Glutamatergic neuron (in vitro differentiated cells): ENCODE measurements around the gene RAI2. TPM values are rescaled to one million over a fixed set of nuclear protein-coding genes. Genes with fewer than 3 reads are reported as not detected.

ENCODE experiments used
- DNase-seq: peaks from one replicate; pipeline ENCODE4 v3.0.0; 2022
- H3K27ac Mint-ChIP-seq: one replicate; pipeline ENCODE4 v1.8.0; 2020; ENCODE audit warnings: mild to moderate bottlenecking, mixed read lengths, inconsistent platforms; ENCODE audit not compliant: unreplicated experiment
- H3K27me3 Mint-ChIP-seq: one replicate; pipeline ENCODE4 v1.8.0; 2020; ENCODE audit warnings: mild to moderate bottlenecking, moderate library complexity, mixed read lengths, inconsistent platforms; ENCODE audit not compliant: unreplicated experiment
- H3K36me3 Mint-ChIP-seq: one replicate; pipeline ENCODE4 v1.8.0; 2020; ENCODE audit warnings: mild to moderate bottlenecking, mixed read lengths, inconsistent platforms; ENCODE audit not compliant: unreplicated experiment
- H3K4me1 Mint-ChIP-seq: one replicate; pipeline ENCODE4 v1.8.0; 2020; ENCODE audit warnings: mild to moderate bottlenecking, low read depth, mixed read lengths, inconsistent platforms; ENCODE audit not compliant: unreplicated experiment
- H3K4me3 Mint-ChIP-seq: one replicate; pipeline ENCODE4 v1.8.0; 2020; ENCODE audit warnings: mild to moderate bottlenecking, mixed read lengths, inconsistent platforms; ENCODE audit not compliant: unreplicated experiment
- H3K9me3 Mint-ChIP-seq: one replicate; pipeline ENCODE4 v1.8.0; 2020; ENCODE audit warnings: mild to moderate bottlenecking, moderate library complexity, mixed read lengths, inconsistent platforms; ENCODE audit not compliant: unreplicated experiment
- total RNA-seq: library from RNA; stranded (reverse); fragmentation: NEBNext Ultra II Directional; extraction: Animal tissue kit (Norgen Biotek cat#: 25700); gene quantifications from one replicate; pipeline ENCODE4 v1.2.1, GENCODE V29; 2021; ENCODE audit not compliant: unreplicated experiment
- TF ChIP-seq, protein P1 (sequence below): fragments of 200-600 bp; sonication (generic); IDR thresholded peaks from one replicate; pipeline ENCODE4 v1.5.0; 2021; ENCODE audit not compliant: partially characterized antibody, unreplicated experiment

RAI2 gene
- total RNA-seq, 1 donor from 2014 or later: 1.4 TPM

DNA sequence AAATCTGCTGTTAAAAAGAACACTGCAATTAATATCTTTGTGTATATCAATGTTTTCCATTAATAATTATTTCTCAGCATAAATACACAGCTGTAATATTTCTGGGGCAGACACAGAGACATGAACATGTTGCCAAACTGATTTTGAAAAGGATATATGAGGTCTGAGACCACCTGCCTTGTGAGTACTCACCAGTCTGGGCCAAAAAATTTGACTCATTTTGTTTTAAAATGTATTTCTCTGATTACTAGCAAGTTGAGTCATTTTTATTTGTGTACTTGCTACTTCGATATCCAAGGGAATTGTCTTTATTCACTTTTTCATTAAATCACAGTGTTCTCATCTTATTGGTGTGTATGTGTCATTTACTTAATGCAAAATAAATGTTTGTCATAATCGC is 8.5 kb upstream of the RAI2 start:
- no peak overlapping the region for H3K4me3 Mint-ChIP-seq
- no peaks in the 10 kb centered on the region for H3K4me1 Mint-ChIP-seq
- no peaks in the 10 kb centered on the region for H3K36me3 Mint-ChIP-seq
- TF ChIP-seq, protein P1, sequence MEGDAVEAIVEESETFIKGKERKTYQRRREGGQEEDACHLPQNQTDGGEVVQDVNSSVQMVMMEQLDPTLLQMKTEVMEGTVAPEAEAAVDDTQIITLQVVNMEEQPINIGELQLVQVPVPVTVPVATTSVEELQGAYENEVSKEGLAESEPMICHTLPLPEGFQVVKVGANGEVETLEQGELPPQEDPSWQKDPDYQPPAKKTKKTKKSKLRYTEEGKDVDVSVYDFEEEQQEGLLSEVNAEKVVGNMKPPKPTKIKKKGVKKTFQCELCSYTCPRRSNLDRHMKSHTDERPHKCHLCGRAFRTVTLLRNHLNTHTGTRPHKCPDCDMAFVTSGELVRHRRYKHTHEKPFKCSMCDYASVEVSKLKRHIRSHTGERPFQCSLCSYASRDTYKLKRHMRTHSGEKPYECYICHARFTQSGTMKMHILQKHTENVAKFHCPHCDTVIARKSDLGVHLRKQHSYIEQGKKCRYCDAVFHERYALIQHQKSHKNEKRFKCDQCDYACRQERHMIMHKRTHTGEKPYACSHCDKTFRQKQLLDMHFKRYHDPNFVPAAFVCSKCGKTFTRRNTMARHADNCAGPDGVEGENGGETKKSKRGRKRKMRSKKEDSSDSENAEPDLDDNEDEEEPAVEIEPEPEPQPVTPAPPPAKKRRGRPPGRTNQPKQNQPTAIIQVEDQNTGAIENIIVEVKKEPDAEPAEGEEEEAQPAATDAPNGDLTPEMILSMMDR: no peak
- peaks cover 3% of the 10 kb centered on the region for H3K27me3 Mint-ChIP-seq
- no peak overlapping the region for H3K27ac Mint-ChIP-seq
- DNase-seq: no peak
- H3K9me3 Mint-ChIP-seq: peaks cover 2% of the 10 kb centered on the region

GRCh38 chrX:17861489-17862011 is 452 bp upstream of the RAI2 start:
- H3K27me3 Mint-ChIP-seq: peaks cover 10% of the 10 kb centered on the region
- TF ChIP-seq, protein P1: no peak
- H3K4me1 Mint-ChIP-seq: no peaks in the 10 kb centered on the region
- peaks cover 6% of the 10 kb centered on the region for H3K9me3 Mint-ChIP-seq
- H3K36me3 Mint-ChIP-seq: no peaks in the 10 kb centered on the region
- H3K27ac Mint-ChIP-seq: no peak overlapping the region
- H3K4me3 Mint-ChIP-seq: peak overlapping the region; percentile 75
- DNase-seq: no peak

DNA sequence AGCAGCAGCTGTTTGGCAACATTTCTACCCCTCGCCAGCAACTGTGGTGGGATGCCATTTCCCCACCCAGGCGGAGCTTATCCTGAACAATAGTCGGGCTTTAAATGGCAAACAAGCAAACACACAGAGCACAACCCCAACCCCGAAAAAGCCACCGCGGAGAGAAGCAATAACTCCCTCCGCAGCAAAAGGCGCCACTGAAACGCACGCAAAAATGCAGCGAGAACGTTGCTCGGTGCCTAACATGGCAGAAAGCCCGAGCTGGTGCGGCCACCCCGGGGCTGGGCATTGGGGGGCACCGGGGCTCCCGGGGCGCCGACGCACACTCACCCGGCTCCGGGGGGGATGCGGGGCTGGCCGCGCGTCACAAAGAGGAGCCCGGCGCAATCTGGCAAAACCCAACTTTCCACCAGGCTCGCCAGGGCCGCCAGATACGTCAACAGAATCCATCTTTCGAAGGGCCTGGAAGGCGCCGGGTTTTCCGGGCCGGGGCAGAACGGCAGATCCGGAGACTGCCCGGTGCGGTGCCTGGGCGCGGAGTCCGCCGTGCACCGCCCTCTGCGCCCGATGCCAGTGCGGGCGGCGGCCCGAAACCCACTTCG is 818 bp downstream of the RAI2 start:
- peaks cover 10% of the 10 kb centered on the region for H3K27me3 Mint-ChIP-seq
- TF ChIP-seq, protein P1: no peak

DNA sequence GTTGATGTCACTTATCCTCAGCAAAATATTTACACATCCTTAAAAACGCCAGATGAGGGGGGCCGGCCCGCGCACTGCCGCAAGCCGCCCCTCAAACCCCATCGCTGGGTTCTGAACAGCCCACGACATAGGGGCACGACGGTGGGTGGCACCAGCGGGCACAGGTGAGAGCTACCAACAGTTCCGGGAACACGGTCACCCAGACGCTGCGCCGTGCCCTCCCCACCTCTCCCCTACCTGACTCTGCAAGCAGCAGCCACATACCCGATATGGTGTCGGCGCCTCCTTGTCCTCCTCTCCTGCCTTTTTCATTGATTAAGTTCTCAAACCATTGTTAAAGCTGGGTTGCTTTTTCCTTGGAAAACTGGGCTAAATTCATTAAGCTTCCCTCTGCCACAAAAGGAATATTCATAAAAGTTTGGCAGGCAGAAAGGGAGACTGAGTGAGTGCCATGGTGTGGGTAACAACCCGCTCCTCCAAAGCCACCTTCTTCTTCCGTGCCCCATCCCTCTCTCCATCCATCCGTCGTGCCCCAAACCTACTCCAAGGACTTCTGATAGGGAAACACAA is 1.4 kb downstream of the RAI2 start:
- Mint-ChIP-seq H3K4me3 (peak overlapping the region; percentile 77), H3K4me1 (no peaks in the 10 kb centered on the region), H3K36me3 (no peaks in the 10 kb centered on the region), H3K27ac (peak overlapping the region; percentile 28), H3K9me3 (peaks cover 4% of the 10 kb centered on the region), H3K27me3 (peaks cover 10% of the 10 kb centered on the region)
- TF ChIP-seq, protein P1: no peak
- DNase-seq: no peak

More for the DNA sequence above, 818 bp downstream of the RAI2 start:
- peak overlapping the region; percentile 28 for H3K27ac Mint-ChIP-seq
- DNase-seq: peak; percentile 19
- no peaks in the 10 kb centered on the region for H3K4me1 Mint-ChIP-seq
- H3K9me3 Mint-ChIP-seq: peaks cover 5% of the 10 kb centered on the region
- H3K36me3 Mint-ChIP-seq: no peaks in the 10 kb centered on the region
- peak overlapping the region; percentile 77 for H3K4me3 Mint-ChIP-seq

GRCh38 chrX:17854531-17854930 is 6.6 kb downstream of the RAI2 start:
- Mint-ChIP-seq H3K4me1 (no peaks in the 10 kb centered on the region), H3K9me3 (no peaks in the 10 kb centered on the region), H3K36me3 (no peaks in the 10 kb centered on the region), H3K4me3 (no peak overlapping the region), H3K27me3 (peaks cover 6% of the 10 kb centered on the region), H3K27ac (no peak overlapping the region)
- TF ChIP-seq, protein P1: no peak
- DNase-seq: no peak
